Body of pancreas (tissue), 4 donors: ENCODE measurements around the gene HPF1. TPM values are rescaled to one million over a fixed set of nuclear protein-coding genes. Genes with fewer than 3 reads are reported as not detected.
"Not testable (repeated sequence)": the region's sequence is repeated elsewhere in the genome, so short reads cannot be mapped to it uniquely, and the experiment has no call there.

ENCODE experiments used
- ATAC-seq: fragments of 150-250 bp; one replicate; pipeline ENCODE4 v1.9.1; 2016
- DNase-seq, 4 donors: peaks; one replicate each; pipeline ENCODE4 v3.0.0-alpha.2; 2019
- H3K27ac ChIP-seq, 4 donors: fragments of 200-600 bp; sonication (generic); 1 replicate in 3 of 4; 2 replicates in 1 of 4; pipeline versions ENCODE4 v1.5.1 to v1.6.1; 2016 to 2019; ENCODE audit warnings: mild to moderate bottlenecking in 1 of 4, mixed read lengths in 1 of 4, moderate library complexity in 1 of 4
- H3K27me3 ChIP-seq, 2 donors: fragments of 200-600 bp; sonication (generic); one replicate each; pipeline ENCODE4 v1.6.0; 2016; ENCODE audit warnings: mild to moderate bottlenecking in 1 of 2
- H3K36me3 ChIP-seq, 2 donors: fragments of 200-600 bp; sonication (generic); replicated peaks in 1 of 2; 2 replicates each; pipeline ENCODE4 v1.5.1; 2016; ENCODE audit warnings: low read depth in 2 of 2; ENCODE audit not compliant: insufficient read depth in 1 of 2
- H3K4me1 ChIP-seq: fragments of 200-600 bp; sonication (generic); one replicate; pipeline ENCODE4 v1.6.0; 2016
- H3K4me3 ChIP-seq, 2 donors: fragments of 200-600 bp; sonication (generic); 1 replicate in 1 of 2; 2 replicates in 1 of 2; pipeline ENCODE4 v1.5.1; 2016 to 2019
- H3K9me3 ChIP-seq, 3 donors: fragments of 200-600 bp; sonication (generic); 1 replicate in 2 of 3; 2 replicates in 1 of 3; pipeline ENCODE4 v1.5.1; 2016
- CTCF ChIP-seq, 7 experiments: fragments of 450-650 bp in 4 of 7; fragments of 200-600 bp in 3 of 7; sonication (generic) in 3 of 7; IDR thresholded peaks; one replicate each; pipeline ENCODE4 v1.5.1; 2016 to 2019; ENCODE audit warnings: antibody characterized with exemption in 7 of 7
- POLR2A ChIP-seq, 3 donors: fragments of 450-650 bp; IDR thresholded peaks; one replicate each; pipeline ENCODE4 v1.6.1; 2016; ENCODE audit warnings: antibody characterized with exemption in 3 of 3, mild to moderate bottlenecking in 2 of 3
- WGBS, 2 donors: methylation state at CpG; one replicate each; pipeline ENCODE4 v1.1.5; 2017; 5-methylcytosine and 5-hydroxymethylcytosine counted together
- intact Hi-C: fragments of 100-400 bp; cut with DNase I; formaldehyde crosslinking; loops from one replicate; pipeline ENCODE4 v1.15.1; 2023
- total RNA-seq, 2 donors: library from RNA; depleted of rRNA; stranded (reverse); fragments of >200 nt; gene quantifications; one replicate each; pipeline ENCODE4 v1.1.0, GENCODE V29; 2016

The HPF1 gene
- total RNA-seq, 2 donors from 2014 or later: 8.6 to 10.9 TPM

GRCh38 chr4:169774466-169775445 is 17.0 kb upstream of the HPF1 start:
- no peaks in the 10 kb centered on the region for H3K36me3 ChIP-seq
- TF ChIP-seq CTCF (IDR thresholded peaks at IDR 0.05): peak in 3 of 7 experiments; percentile 13 to 24 (median 19)
- TF ChIP-seq POLR2A (IDR thresholded peaks at IDR 0.05): no peak
- peaks cover 7% of the 10 kb centered on the region for H3K4me1 ChIP-seq
- WGBS, 2 donors: 29 to 31% methylated on average over 27 to 58 of the region's 58 CpGs
- H3K4me3 ChIP-seq: no peak overlapping the region
- ATAC-seq (peak; percentile 47), DNase-seq (peak in 3 of 4 donors; percentile 4 to 29 (median 16))
- H3K27me3 ChIP-seq: peaks cover 0 to 8% of the 10 kb centered on the region in 2 donors
- intact Hi-C loops: no loop called here
- H3K9me3 ChIP-seq: no peaks in the 10 kb centered on the region
- H3K27ac ChIP-seq: no peak overlapping the region

GRCh38 chr4:169773889-169774288 is 16.1 kb upstream of the HPF1 start:
- H3K27ac ChIP-seq: no peak overlapping the region
- TF ChIP-seq CTCF (IDR thresholded peaks at IDR 0.05) (no peak), POLR2A (IDR thresholded peaks at IDR 0.05) (no peak)
- intact Hi-C loops: no loop called here
- no peak for DNase-seq
- no peaks in the 10 kb centered on the region for H3K36me3 ChIP-seq
- no peaks in the 10 kb centered on the region for H3K9me3 ChIP-seq
- WGBS, 2 donors: 72 to 75% methylated on average over 7 of the region's 7 CpGs
- ATAC-seq: no peak
- H3K4me1 ChIP-seq: peaks cover 7% of the 10 kb centered on the region
- no peak overlapping the region for H3K4me3 ChIP-seq
- peaks cover 0 to 8% of the 10 kb centered on the region in 2 donors for H3K27me3 ChIP-seq

GRCh38 chr4:169771556-169772080 is 13.9 kb upstream of the HPF1 start:
- H3K27me3 ChIP-seq, DNase-seq, H3K36me3 ChIP-seq, H3K4me3 ChIP-seq, H3K4me1 ChIP-seq, H3K9me3 ChIP-seq, intact Hi-C loops, ATAC-seq, H3K27ac ChIP-seq: not testable (repeated sequence)
- WGBS, 2 donors: 84 to 86% methylated on average over 11 of the region's 11 CpGs

- H3K27ac ChIP-seq: no peak overlapping the region
- H3K27me3 ChIP-seq: peaks cover 0 to 8% of the 10 kb centered on the region in 2 donors
- no peak overlapping the region for H3K4me3 ChIP-seq
- TF ChIP-seq POLR2A (IDR thresholded peaks at IDR 0.05) (no peak), CTCF (IDR thresholded peaks at IDR 0.05) (no peak)
- peaks cover 7% of the 10 kb centered on the region for H3K4me1 ChIP-seq
- no peaks in the 10 kb centered on the region for H3K9me3 ChIP-seq
- no peak for ATAC-seq
- intact Hi-C loops: no loop called here
- H3K36me3 ChIP-seq: no peaks in the 10 kb centered on the region
- DNase-seq: no peak
Observed at GRCh38 chr4:169770416-169770815, 12.7 kb upstream of the HPF1 start.

- no peaks in the 10 kb centered on the region for H3K36me3 ChIP-seq
- no peak overlapping the region for H3K27ac ChIP-seq
- WGBS, 2 donors: 70 to 82% methylated on average over 3 of the region's 3 CpGs
- TF ChIP-seq POLR2A (IDR thresholded peaks at IDR 0.05) (no peak), CTCF (IDR thresholded peaks at IDR 0.05) (no peak)
- no peaks in the 10 kb centered on the region for H3K4me1 ChIP-seq
- H3K4me3 ChIP-seq: no peak overlapping the region
- no peaks in the 10 kb centered on the region for H3K27me3 ChIP-seq
- no peak for ATAC-seq
- H3K9me3 ChIP-seq: no peaks in the 10 kb centered on the region
- intact Hi-C loops: no loop called here
- DNase-seq: no peak
Observed at GRCh38 chr4:169768385-169768784, 10.6 kb upstream of the HPF1 start.
